Fibroblast of mammary gland (primary cell): Measurements from ENCODE around the gene GUCD1.
"Not testable (repeated sequence)": the region's sequence is repeated elsewhere in the genome, so short reads cannot be mapped to it uniquely, and the experiment has no call there.

Experiments
- DNase-seq: peaks from one replicate; pipeline ENCODE4 v3.0.0-alpha.2; 2010; ENCODE audit warnings: low read depth
- H3K4me3 ChIP-seq: 2 replicates; pipeline ENCODE4 v1.5.1; 2011; ENCODE audit warnings: low read depth, mild to moderate bottlenecking, low read length, moderate library complexity; ENCODE audit not compliant: control insufficient read depth
- CTCF ChIP-seq: conservative IDR thresholded peaks from 2 replicates; pipeline ENCODE4 v1.5.1; 2011; ENCODE audit warnings: low read depth, low read length, inconsistent platforms; ENCODE audit not compliant: control insufficient read depth, insufficient read depth

The GUCD1 gene

DNA sequence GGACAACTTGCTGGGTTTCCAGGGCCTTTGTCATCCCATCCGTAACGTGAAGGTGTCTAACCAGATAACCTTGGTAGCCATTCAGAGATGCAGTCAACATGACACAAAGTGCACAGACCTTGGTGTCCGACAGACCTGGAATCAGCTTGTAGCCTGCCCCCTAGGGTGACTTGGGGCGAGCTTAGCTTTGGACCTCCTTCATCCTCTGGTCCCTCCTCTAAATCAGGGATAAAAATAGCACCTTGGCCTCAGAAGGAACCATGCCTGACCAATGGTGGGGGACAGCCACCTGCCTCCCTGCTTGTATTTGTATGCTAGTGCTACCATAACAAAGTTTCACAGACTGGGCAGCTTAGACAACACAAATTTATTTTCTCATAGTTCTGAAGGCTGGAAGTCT is 4.5 kb upstream of the GUCD1 start:
- no peak for DNase-seq
- TF ChIP-seq CTCF: no peak
- H3K4me3 ChIP-seq: no peak overlapping the region

GRCh38 chr22:24555165-24556039 is 464 bp upstream of the GUCD1 start, which contains the start of gene SNRPD3:
Gene SNRPD3 (plus strand): TSS chr22:24555999. CDS start chr22:24557675, 1,676 bp downstream.
- DNase-seq: peak; percentile 97
- peak within 1 kb of the TSS; percentile 93 for H3K4me3 ChIP-seq
- TF ChIP-seq CTCF: no peak

DNA sequence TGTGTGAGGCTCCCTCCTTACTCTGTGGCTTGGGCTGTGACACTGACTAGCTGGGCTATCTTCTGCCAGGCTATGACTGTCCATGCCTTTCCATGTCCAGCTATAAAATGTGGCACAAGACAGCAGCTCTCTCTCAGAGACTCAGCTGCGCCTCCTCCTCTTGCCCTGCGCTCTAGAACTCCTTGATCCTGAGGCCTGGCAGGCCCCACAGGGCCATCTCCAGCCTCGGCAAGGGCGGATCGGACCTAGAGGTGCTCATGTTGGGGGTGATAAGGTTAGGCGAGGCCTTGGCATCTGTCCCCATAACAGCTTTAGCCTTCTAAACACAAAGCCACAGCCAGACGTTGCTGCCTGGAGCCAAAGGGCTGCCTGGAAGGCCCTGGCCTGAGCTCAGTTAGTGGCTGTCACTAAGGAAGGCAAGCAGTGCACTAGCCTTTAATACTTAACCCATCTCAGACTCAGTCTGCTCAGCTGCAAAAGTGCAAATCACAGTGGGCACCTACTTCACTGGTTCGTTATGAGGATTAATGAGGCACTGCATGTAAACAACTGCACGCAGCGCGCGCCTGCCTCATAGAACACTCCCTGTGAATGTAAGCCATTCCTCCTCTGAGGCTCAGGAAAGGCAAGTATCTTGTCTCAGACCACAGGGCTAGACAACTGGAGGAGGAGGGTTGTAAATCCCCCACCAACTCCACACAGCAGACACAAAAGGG is 1.2 kb downstream of the GUCD1 start:
- DNase-seq: no peak
- peak overlapping the region; percentile 93 for H3K4me3 ChIP-seq
- no peak for TF ChIP-seq CTCF

- DNase-seq, H3K4me3 ChIP-seq: not testable (repeated sequence)
Observed at GRCh38 chr22:24552503-24553286, 2.2 kb downstream of the GUCD1 start.

DNA sequence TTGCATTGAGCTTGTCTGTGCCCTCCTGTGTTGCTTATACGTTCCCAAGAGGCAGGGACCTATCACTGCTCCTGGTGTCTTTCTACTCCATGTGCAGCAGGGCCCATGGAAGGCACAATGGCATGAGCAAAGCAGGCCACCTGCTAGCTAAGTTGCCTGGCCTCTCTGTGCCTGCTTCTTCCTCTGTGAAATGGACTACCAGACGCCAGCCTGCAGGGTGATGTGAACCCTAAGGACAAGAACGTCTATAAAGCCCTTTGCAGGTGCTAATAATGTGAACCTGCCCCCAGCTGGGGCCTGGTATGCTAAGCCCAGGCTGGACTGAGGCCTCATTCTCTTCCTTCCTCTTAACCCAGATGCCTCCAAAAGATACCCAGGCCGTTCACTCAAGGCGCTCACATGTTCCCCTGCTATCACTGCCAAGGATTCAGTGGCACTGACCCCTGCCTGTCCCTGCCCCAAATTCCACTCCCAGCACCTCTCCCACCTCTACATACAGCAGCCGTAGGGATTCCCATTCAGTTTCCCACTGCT is 4.0 kb downstream of the GUCD1 start:
- no peak overlapping the region for H3K4me3 ChIP-seq
- no peak for DNase-seq
- TF ChIP-seq CTCF: no peak

DNA sequence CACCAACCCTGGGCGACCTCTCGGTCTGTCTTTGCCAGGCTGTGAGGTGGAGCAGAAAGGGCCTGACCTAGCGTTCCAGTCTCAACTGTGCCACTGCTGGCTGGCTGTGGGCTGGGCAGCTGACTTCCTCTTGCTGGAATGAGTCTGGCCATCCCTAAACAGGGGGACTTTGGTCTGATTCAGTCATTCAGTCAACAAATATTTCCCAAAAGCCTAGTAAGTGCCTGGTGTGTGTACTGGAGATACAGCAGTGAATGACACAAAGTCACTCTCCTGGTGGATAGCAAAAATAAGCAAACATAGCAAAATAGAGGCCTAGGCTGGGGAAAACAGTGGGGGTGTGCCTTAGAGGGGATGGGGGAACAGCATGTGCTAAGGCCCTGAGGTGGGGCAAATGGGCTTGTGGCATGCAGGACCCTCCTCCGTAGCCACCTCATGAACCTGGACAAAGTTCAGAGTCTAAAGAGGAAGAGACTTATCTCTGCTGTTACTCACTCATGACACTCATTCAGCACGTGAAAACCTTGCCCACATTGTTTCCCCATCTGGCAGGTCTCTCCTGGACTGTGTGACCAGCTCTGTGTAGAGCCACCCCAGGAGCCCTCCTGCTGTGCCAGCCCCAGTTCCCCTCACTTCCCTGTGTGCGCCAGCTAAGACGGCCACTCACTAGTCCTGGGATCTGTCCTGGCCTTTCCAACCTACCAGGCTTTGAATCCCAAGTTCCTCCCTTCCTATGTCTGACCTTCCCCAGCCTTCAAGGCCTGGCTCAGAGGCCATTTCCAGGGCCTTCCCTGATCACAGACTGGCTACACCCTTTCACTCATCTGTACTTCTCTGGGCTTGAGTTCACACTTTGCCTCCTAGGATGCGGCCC is 4.7 kb downstream of the GUCD1 start:
- TF ChIP-seq CTCF: no peak
- H3K4me3 ChIP-seq: no peak overlapping the region
- DNase-seq: no peak
